A549 (cell line): ENCODE data around the gene ZIC4. TPM values are rescaled to one million over a fixed set of nuclear protein-coding genes. Genes with fewer than 3 reads are reported as not detected.

Experiments
- ATAC-seq, 2 experiments: fragments of 200-7000 bp in 1 of 2; fragments of >200 bp in 1 of 2; cut with Nextera tagmentation in 1 of 2; cut with Tn5 transposase in 1 of 2; 3 replicates each; pipeline versions ENCODE4 v1.8.0 to v1.9.1; 2018 to 2020; ENCODE audit warnings: mild to moderate bottlenecking in 1 of 2, moderate library complexity in 1 of 2
- CTCF ChIA-PET: fragments of 300-600 bp; sonication (Branson Sonifier 250); formaldehyde crosslinking; extraction: SDS; loops from one replicate; lab custom pipeline; 2021; ENCODE audit warnings: antibody characterized with exemption, inconsistent platforms; lab: Yijun Ruan, JAX
- POLR2A ChIA-PET: fragments of 350-600 bp; formaldehyde crosslinking; extraction: SDS; loops from one replicate; lab custom pipeline; 2021; ENCODE audit warnings: antibody characterized with exemption, inconsistent platforms; lab: Yijun Ruan, JAX
- DNase-seq, 2 experiments: peaks; one replicate each; pipeline versions ENCODE4 v3.0.0 to v3.0.0-alpha.2; 2011 to 2016; ENCODE audit warnings: low read depth in 1 of 2, low spot score in 1 of 2
- FAIRE-seq: peaks from 2 replicates; lab custom pipeline; 2011; peaks lifted over from hg19 to GRCh38; lab: Jason Lieb, UNC
- H3K27ac ChIP-seq, 2 experiments: fragments of >200 bp; sonication (Bioruptor Twin); formaldehyde crosslinking; 3 replicates each; pipeline ENCODE4 v1.5.1; 2016 to 2017
- H3K4me1 ChIP-seq: fragments of >200 bp; sonication (Bioruptor Twin); formaldehyde crosslinking; 3 replicates; pipeline ENCODE4 v1.6.1; 2016
- H3K4me2 ChIP-seq: fragments of >200 bp; sonication (Bioruptor Twin); formaldehyde crosslinking; 3 replicates; pipeline ENCODE4 v1.6.1; 2016
- H3K4me3 ChIP-seq: fragments of >200 bp; sonication (Bioruptor Twin); formaldehyde crosslinking; 3 replicates; pipeline ENCODE4 v1.5.1; 2016
- H3K9me3 ChIP-seq: fragments of >200 bp; sonication (Bioruptor Twin); formaldehyde crosslinking; 3 replicates; pipeline ENCODE4 v1.6.1; 2016
- FOSL2 ChIP-seq, 2 experiments: fragments of 450-650 bp in 1 of 2; fragments of >200 bp in 1 of 2; sonication (Bioruptor Twin) in 1 of 2; formaldehyde crosslinking; IDR thresholded peaks; 2 replicates each; pipeline versions ENCODE4 v1.5.0 to v1.6.1; 2016 to 2020; ENCODE audit warnings: mild to moderate bottlenecking in 1 of 2, moderate library complexity in 1 of 2
- HEYL ChIP-seq: fragments of 250-450 bp; sonication (Bioruptor Pico); IDR thresholded peaks from 2 replicates; pipeline ENCODE4 v1.8.0; 2021; ENCODE audit warnings: mild to moderate bottlenecking, moderate library complexity
- HOXA7 ChIP-seq: fragments of 250-450 bp; sonication (Bioruptor Pico); IDR thresholded peaks from 2 replicates; pipeline ENCODE4 v1.5.0; 2020; ENCODE audit warnings: mild to moderate bottlenecking, moderate library complexity
- JUN ChIP-seq, 2 experiments: fragments of >200 bp; sonication (Bioruptor Twin); formaldehyde crosslinking; IDR thresholded peaks; 2 replicates in 1 of 2; 3 replicates in 1 of 2; pipeline ENCODE4 v1.6.1; 2016 to 2017
- KDM1A ChIP-seq: fragments of 200-600 bp; sonication (generic); IDR thresholded peaks from 2 replicates; pipeline ENCODE4 v1.6.1; 2016; ENCODE audit warnings: low read depth, mild to moderate bottlenecking
- KDM5A ChIP-seq: fragments of 200-600 bp; sonication (generic); IDR thresholded peaks from 2 replicates; pipeline ENCODE4 v1.6.1; 2016; ENCODE audit warnings: antibody characterized with exemption, mild to moderate bottlenecking
- MAFK ChIP-seq: fragments of 450-650 bp; IDR thresholded peaks from 2 replicates; pipeline ENCODE4 v1.6.1; 2014; ENCODE audit not compliant: partially characterized antibody
- MAZ ChIP-seq: fragments of 150-350 bp; IDR thresholded peaks from 2 replicates; pipeline ENCODE4 v1.6.1; 2014; ENCODE audit warnings: antibody characterized with exemption, low read depth, low read length, borderline replicate concordance
- NPAS2 ChIP-seq: fragments of 250-450 bp; sonication (Bioruptor Pico); IDR thresholded peaks from 2 replicates; pipeline ENCODE4 v1.8.0; 2022; ENCODE audit warnings: mild to moderate bottlenecking, moderate library complexity, borderline replicate concordance
- PHF8 ChIP-seq: fragments of 200-600 bp; sonication (generic); IDR thresholded peaks from 2 replicates; pipeline ENCODE4 v1.6.1; 2016; ENCODE audit warnings: low read depth, mild to moderate bottlenecking, antibody characterized with exemption, moderate library complexity, borderline replicate concordance
- POLR2AphosphoS2 ChIP-seq: conservative IDR thresholded peaks from 2 replicates; pipeline ENCODE4 v1.6.1; 2012; ENCODE audit warnings: low read length, improper control_type of control experiment, inconsistent platforms
- TFCP2L1 ChIP-seq: fragments of 250-450 bp; sonication (Bioruptor Pico); IDR thresholded peaks from 2 replicates; pipeline ENCODE4 v1.5.0; 2021; ENCODE audit warnings: mild to moderate bottlenecking
- ZC3H11A ChIP-seq: fragments of 450-650 bp; IDR thresholded peaks from 2 replicates; pipeline ENCODE4 v1.6.1; 2014; ENCODE audit warnings: antibody characterized with exemption, mild to moderate bottlenecking
- ZNF302 ChIP-seq: fragments of 250-450 bp; sonication (Bioruptor Pico); IDR thresholded peaks from 2 replicates; pipeline ENCODE4 v1.9.0; 2021; ENCODE audit warnings: inconsistent platforms, mild to moderate bottlenecking, moderate library complexity
- WGBS: methylation state at CpG from one replicate; pipeline ENCODE4 v1.1.6; 2017; ENCODE audit errors: missing lambda C conversion rate; 5-methylcytosine and 5-hydroxymethylcytosine counted together
- polyA plus RNA-seq, 4 experiments: library from polyadenylated mRNA; depleted of rRNA in 3 of 4; stranded (reverse); fragments of >200 nt; fragmentation: RNase III in 1 of 4; extraction: RNeasy Plus Mini Kit Qiagen cat#74134 plus additional on column Dnase treatment in 1 of 4; gene quantifications; 2 replicates in 3 of 4; 3 replicates in 1 of 4; pipeline ENCODE4 v1.2.3, GENCODE V29; 2011 to 2017
- TF ChIP-seq, protein P1 (sequence below): IDR thresholded peaks from 2 replicates; pipeline ENCODE4 v1.6.1; 2012
- TF ChIP-seq, protein P2 (sequence below): fragments of >200 bp; sonication (Bioruptor Twin); formaldehyde crosslinking; IDR thresholded peaks from 3 replicates; pipeline ENCODE4 v1.6.1; 2016
- TF ChIP-seq, protein P3 (sequence below): fragments of 250-450 bp; sonication (Bioruptor Pico); IDR thresholded peaks from 2 replicates; pipeline ENCODE4 v1.5.0; 2021; ENCODE audit warnings: mild to moderate bottlenecking, moderate library complexity, borderline replicate concordance
- TF ChIP-seq, protein P4 (sequence below): fragments of 450-650 bp; IDR thresholded peaks from 2 replicates; pipeline ENCODE4 v1.6.1; 2014; ENCODE audit warnings: antibody characterized with exemption

Gene ZIC4
- polyA plus RNA-seq, 2 of the 4 experiments (the other 2 are of a cell fraction) = not detected

DNA sequence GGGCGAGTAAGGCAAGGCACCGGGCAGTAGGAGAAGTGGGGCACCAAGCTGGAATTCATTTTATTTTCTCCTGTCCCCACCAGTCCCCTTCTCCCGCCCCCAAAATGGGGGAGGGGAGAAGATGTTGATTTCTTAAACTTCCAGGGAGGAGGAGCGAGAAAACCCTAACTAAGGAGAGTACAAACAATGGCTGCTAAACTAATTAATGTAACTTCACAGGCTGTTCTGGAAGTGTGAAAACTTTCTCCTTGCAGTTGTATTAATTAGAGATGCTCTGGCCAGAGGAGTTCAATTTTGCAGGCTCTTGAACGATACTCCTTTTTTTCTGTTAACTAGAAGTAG, 11.5 kb downstream of the ZIC4 start:
- TF ChIP-seq ZC3H11A (no peak), ZNF302 (CRISPR knock-in tag) (no peak), KDM1A (no peak), MAFK (no peak), NPAS2 (CRISPR knock-in tag) (no peak), JUN (IDR thresholded peaks at IDR 0.05) (no peak), MAZ (no peak), POLR2AphosphoS2 (no peak)
- TF ChIP-seq, protein P1, sequence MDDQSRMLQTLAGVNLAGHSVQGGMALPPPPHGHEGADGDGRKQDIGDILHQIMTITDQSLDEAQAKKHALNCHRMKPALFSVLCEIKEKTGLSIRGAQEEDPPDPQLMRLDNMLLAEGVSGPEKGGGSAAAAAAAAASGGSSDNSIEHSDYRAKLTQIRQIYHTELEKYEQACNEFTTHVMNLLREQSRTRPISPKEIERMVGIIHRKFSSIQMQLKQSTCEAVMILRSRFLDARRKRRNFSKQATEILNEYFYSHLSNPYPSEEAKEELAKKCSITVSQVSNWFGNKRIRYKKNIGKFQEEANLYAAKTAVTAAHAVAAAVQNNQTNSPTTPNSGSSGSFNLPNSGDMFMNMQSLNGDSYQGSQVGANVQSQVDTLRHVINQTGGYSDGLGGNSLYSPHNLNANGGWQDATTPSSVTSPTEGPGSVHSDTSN = no peak
- TF ChIP-seq, protein P2, sequence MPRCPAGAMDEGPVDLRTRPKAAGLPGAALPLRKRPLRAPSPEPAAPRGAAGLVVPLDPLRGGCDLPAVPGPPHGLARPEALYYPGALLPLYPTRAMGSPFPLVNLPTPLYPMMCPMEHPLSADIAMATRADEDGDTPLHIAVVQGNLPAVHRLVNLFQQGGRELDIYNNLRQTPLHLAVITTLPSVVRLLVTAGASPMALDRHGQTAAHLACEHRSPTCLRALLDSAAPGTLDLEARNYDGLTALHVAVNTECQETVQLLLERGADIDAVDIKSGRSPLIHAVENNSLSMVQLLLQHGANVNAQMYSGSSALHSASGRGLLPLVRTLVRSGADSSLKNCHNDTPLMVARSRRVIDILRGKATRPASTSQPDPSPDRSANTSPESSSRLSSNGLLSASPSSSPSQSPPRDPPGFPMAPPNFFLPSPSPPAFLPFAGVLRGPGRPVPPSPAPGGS = no peak
- TF ChIP-seq, all 56 proteins: peak for 0
- H3K9me3 ChIP-seq = no peaks in the 10 kb centered on the region
- H3K27ac ChIP-seq = no peak overlapping the region
- H3K4me1 ChIP-seq = no peaks in the 10 kb centered on the region
- FAIRE-seq = no peak
- H3K4me2 ChIP-seq = no peak overlapping the region
- 48% methylated on average over 5 of the region's 5 CpGs for WGBS
- CTCF ChIA-PET = no interaction called here
- no peak for ATAC-seq
- H3K4me3 ChIP-seq = no peak overlapping the region
- POLR2A ChIA-PET = no interaction called here
- DNase-seq = no peak

DNA sequence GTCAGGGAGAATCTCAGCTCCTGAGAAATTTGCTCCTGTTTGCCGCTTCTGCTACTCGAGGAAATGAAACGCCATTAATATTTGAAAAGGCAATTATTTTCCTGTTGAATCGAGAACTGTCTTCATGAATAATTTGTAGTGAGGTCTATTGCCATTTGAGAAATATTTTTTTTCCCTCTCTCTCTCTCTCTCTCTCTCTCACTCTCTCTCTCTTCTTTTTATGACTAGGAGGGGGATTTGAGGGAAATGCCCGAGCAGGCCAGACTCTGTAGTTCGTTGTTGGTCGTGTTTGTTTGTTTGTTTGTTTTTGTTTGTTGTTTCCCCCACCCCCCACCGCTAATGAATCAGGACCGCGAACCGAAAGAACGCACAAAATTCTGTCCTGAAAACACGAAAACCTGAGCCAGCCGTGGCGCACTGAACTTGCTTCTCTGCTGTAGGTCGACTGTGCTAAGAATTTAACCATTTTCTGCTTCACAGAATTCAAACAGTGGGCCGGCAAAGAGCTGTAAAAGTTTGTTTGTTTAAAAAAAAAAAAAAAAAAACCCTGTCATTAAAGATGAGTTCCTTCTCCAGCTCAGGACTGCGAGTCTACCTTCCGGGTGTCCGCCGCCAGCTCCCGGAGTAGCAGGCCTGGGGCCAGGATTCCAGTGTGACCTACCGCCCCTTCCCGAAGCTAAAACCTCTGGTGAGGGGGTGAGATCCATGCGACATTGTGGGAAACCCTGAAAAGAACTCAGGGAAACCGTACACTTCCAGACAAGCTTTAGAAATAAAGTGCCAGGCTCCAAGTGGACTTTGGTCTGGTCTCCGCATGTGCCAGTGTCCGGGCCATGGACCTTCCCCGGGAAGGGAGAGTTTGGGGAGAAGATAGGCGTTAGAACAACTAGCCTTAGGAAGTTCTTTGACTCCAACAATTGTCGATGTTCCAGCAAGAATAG, 12.1 kb downstream of the ZIC4 start:
- H3K27ac ChIP-seq = no peak overlapping the region
- no peak overlapping the region for H3K4me2 ChIP-seq
- no peaks in the 10 kb centered on the region for H3K4me1 ChIP-seq
- TF ChIP-seq, protein P3, sequence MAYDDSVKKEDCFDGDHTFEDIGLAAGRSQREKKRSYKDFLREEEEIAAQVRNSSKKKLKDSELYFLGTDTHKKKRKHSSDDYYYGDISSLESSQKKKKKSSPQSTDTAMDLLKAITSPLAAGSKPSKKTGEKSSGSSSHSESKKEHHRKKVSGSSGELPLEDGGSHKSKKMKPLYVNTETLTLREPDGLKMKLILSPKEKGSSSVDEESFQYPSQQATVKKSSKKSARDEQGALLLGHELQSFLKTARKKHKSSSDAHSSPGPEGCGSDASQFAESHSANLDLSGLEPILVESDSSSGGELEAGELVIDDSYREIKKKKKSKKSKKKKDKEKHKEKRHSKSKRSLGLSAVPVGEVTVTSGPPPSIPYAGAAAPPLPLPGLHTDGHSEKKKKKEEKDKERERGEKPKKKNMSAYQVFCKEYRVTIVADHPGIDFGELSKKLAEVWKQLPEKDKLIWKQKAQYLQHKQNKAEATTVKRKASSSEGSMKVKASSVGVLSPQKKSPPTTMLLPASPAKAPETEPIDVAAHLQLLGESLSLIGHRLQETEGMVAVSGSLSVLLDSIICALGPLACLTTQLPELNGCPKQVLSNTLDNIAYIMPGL (CRISPR knock-in tag) = no peak
- TF ChIP-seq ZC3H11A (no peak), HEYL (no peak), NPAS2 (CRISPR knock-in tag) (no peak), HOXA7 (CRISPR knock-in tag) (no peak), KDM5A (no peak), FOSL2 (IDR thresholded peaks at IDR 0.05) (no peak), FOSL2 (CRISPR knock-in tag; IDR thresholded peaks at IDR 0.05) (no peak), TFCP2L1 (CRISPR knock-in tag) (no peak), PHF8 (no peak), KDM1A (no peak)
- TF ChIP-seq, protein P4, sequence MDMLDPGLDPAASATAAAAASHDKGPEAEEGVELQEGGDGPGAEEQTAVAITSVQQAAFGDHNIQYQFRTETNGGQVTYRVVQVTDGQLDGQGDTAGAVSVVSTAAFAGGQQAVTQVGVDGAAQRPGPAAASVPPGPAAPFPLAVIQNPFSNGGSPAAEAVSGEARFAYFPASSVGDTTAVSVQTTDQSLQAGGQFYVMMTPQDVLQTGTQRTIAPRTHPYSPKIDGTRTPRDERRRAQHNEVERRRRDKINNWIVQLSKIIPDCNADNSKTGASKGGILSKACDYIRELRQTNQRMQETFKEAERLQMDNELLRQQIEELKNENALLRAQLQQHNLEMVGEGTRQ = no peak
- TF ChIP-seq, all 56 proteins: peak for 0
- ChIA-PET POLR2A (no interaction called here), CTCF (interaction anchor here (1.2 kb wide), 1 partner anchor 9 kb away, joined by 3 read pairs; no protein-coding TSS in a partner anchor)
- FAIRE-seq (no peak), ATAC-seq (no peak), DNase-seq (no peak)
- H3K4me3 ChIP-seq = no peak overlapping the region
- H3K9me3 ChIP-seq = no peaks in the 10 kb centered on the region
- 67% methylated on average over 30 of the region's 31 CpGs for WGBS
